Activated naive CD4-positive, alpha-beta T cell treated with anti-CD3 and anti-CD28 coated beads, Interleukin-2, amount 10 ng/mL, durations not matched to agents 7 days and 5 days (primary cell): ENCODE measurements around the gene PUS10.
"Not testable (repeated sequence)": the region's sequence is repeated elsewhere in the genome, so short reads cannot be mapped to it uniquely, and the experiment has no call there.

Experiments used
- CTCF ChIA-PET: fragments of 350-600 bp; sonication (Branson Sonifier 250); formaldehyde crosslinking; loops from one replicate; lab custom pipeline; 2021; ENCODE audit warnings: antibody characterized with exemption; lab: Charles Lee
- DNase-seq: peaks from one replicate; pipeline ENCODE4 v3.0.0-alpha.2; 2020
- H3K27ac Mint-ChIP-seq: one replicate; pipeline ENCODE4 v1.8.0; 2021; ENCODE audit warnings: mild to moderate bottlenecking, moderate library complexity, mixed read lengths
- H3K27me3 Mint-ChIP-seq: one replicate; pipeline ENCODE4 v1.8.0; 2021; ENCODE audit warnings: mild to moderate bottlenecking, mixed read lengths
- H3K36me3 Mint-ChIP-seq: one replicate; pipeline ENCODE4 v1.8.0; 2021; ENCODE audit warnings: mixed read lengths
- H3K4me1 Mint-ChIP-seq: one replicate; pipeline ENCODE4 v1.8.0; 2021; ENCODE audit warnings: mixed read lengths
- H3K4me3 Mint-ChIP-seq: one replicate; pipeline ENCODE4 v1.8.0; 2021; ENCODE audit warnings: mild to moderate bottlenecking, moderate library complexity, mixed read lengths
- H3K9me3 Mint-ChIP-seq: one replicate; pipeline ENCODE4 v1.8.0; 2021; ENCODE audit warnings: mixed read lengths

PUS10 gene

GRCh38 chr2:60958361-60958760 lies 59.7 kb downstream of the PUS10 start:
- DNase-seq: no peak
- Mint-ChIP-seq H3K27me3 (no peaks in the 10 kb centered on the region), H3K4me1 (no peaks in the 10 kb centered on the region), H3K9me3 (no peaks in the 10 kb centered on the region), H3K36me3 (peaks cover 18% of the 10 kb centered on the region), H3K4me3 (no peak overlapping the region), H3K27ac (no peak overlapping the region)
- CTCF ChIA-PET: no interaction called here

GRCh38 chr2:60957643-60958042 lies 60.4 kb downstream of the PUS10 start:
- Mint-ChIP-seq H3K9me3 (no peaks in the 10 kb centered on the region), H3K36me3 (peaks cover 19% of the 10 kb centered on the region), H3K27ac (no peak overlapping the region), H3K27me3 (no peaks in the 10 kb centered on the region), H3K4me3 (no peak overlapping the region), H3K4me1 (no peaks in the 10 kb centered on the region)
- no peak for DNase-seq
- CTCF ChIA-PET: no interaction called here

GRCh38 chr2:60957224-60957623 lies 60.8 kb downstream of the PUS10 start:
- H3K27ac Mint-ChIP-seq: no peak overlapping the region

GRCh38 chr2:60954139-60954538 lies 63.9 kb downstream of the PUS10 start:
- DNase-seq: no peak
- CTCF ChIA-PET: no interaction called here
- Mint-ChIP-seq H3K27me3 (no peaks in the 10 kb centered on the region), H3K27ac (no peak overlapping the region), H3K4me1 (peaks cover 9% of the 10 kb centered on the region), H3K4me3 (no peak overlapping the region), H3K9me3 (no peaks in the 10 kb centered on the region), H3K36me3 (peaks cover 18% of the 10 kb centered on the region)

More at GRCh38 chr2:60957224-60957623, 60.8 kb downstream of the PUS10 start:
- DNase-seq: no peak
- Mint-ChIP-seq H3K4me1 (no peaks in the 10 kb centered on the region), H3K36me3 (peaks cover 19% of the 10 kb centered on the region), H3K27me3 (no peaks in the 10 kb centered on the region), H3K9me3 (no peaks in the 10 kb centered on the region), H3K4me3 (no peak overlapping the region)
- CTCF ChIA-PET: no interaction called here

GRCh38 chr2:60948926-60949579 lies 69.0 kb downstream of the PUS10 start:
- peaks cover 25% of the 10 kb centered on the region for H3K36me3 Mint-ChIP-seq
- CTCF ChIA-PET: no interaction called here
- no peaks in the 10 kb centered on the region for H3K27me3 Mint-ChIP-seq
- H3K4me3 Mint-ChIP-seq: no peak overlapping the region
- no peak overlapping the region for H3K27ac Mint-ChIP-seq
- peaks cover 22% of the 10 kb centered on the region for H3K4me1 Mint-ChIP-seq
- no peaks in the 10 kb centered on the region for H3K9me3 Mint-ChIP-seq
- no peak for DNase-seq

GRCh38 chr2:60948161-60948560 lies 69.9 kb downstream of the PUS10 start:
- no peak for DNase-seq
- Mint-ChIP-seq H3K36me3 (peaks cover 21% of the 10 kb centered on the region), H3K9me3 (no peaks in the 10 kb centered on the region), H3K27me3 (no peaks in the 10 kb centered on the region), H3K4me1 (peaks cover 22% of the 10 kb centered on the region), H3K27ac (no peak overlapping the region), H3K4me3 (no peak overlapping the region)
- CTCF ChIA-PET: interaction anchor here (0.6 kb wide), 1 partner anchor 186 kb away, joined by 4 read pairs; no protein-coding TSS in a partner anchor

- H3K36me3 Mint-ChIP-seq: peaks cover 20% of the 10 kb centered on the region
- DNase-seq: no peak
- H3K9me3 Mint-ChIP-seq: no peaks in the 10 kb centered on the region
- no peak overlapping the region for H3K4me3 Mint-ChIP-seq
- H3K4me1 Mint-ChIP-seq: peaks cover 22% of the 10 kb centered on the region
- no peaks in the 10 kb centered on the region for H3K27me3 Mint-ChIP-seq
- no peak overlapping the region for H3K27ac Mint-ChIP-seq
- CTCF ChIA-PET: no interaction called here
These were observed 71.0 kb downstream of the PUS10 start for GRCh38 chr2:60947056-60947455.

- H3K27me3 Mint-ChIP-seq: no peaks in the 10 kb centered on the region
- DNase-seq: no peak
- H3K36me3 Mint-ChIP-seq: peaks cover 19% of the 10 kb centered on the region
- H3K4me1 Mint-ChIP-seq: peaks cover 22% of the 10 kb centered on the region
- no peak overlapping the region for H3K4me3 Mint-ChIP-seq
- CTCF ChIA-PET: interaction anchor here (1.0 kb wide), 1 partner anchor 124 kb away, joined by 3 read pairs; no protein-coding TSS in a partner anchor
- no peaks in the 10 kb centered on the region for H3K9me3 Mint-ChIP-seq
- H3K27ac Mint-ChIP-seq: no peak overlapping the region
These were observed 72.7 kb downstream of the PUS10 start for GRCh38 chr2:60945341-60945740.

GRCh38 chr2:60939622-60940021 lies 78.4 kb downstream of the PUS10 start:
- Mint-ChIP-seq H3K4me1 (peaks cover 13% of the 10 kb centered on the region), H3K27me3 (no peaks in the 10 kb centered on the region), H3K9me3 (no peaks in the 10 kb centered on the region), H3K4me3 (no peak overlapping the region), H3K36me3 (peaks cover 41% of the 10 kb centered on the region), H3K27ac (no peak overlapping the region)
- DNase-seq: no peak
- CTCF ChIA-PET: interaction anchor here (0.9 kb wide), 1 partner anchor 17 kb away, joined by 3 read pairs; no protein-coding TSS in a partner anchor

GRCh38 chr2:60938301-60938700 lies 79.8 kb downstream of the PUS10 start:
- Mint-ChIP-seq H3K27ac (no peak overlapping the region), H3K36me3 (peaks cover 33% of the 10 kb centered on the region), H3K4me3 (no peak overlapping the region), H3K9me3 (no peaks in the 10 kb centered on the region), H3K27me3 (no peaks in the 10 kb centered on the region), H3K4me1 (peaks cover 13% of the 10 kb centered on the region)
- no peak for DNase-seq
- CTCF ChIA-PET: no interaction called here

GRCh38 chr2:60936757-60937156 lies 81.3 kb downstream of the PUS10 start:
- no peak overlapping the region for H3K4me3 Mint-ChIP-seq
- H3K9me3 Mint-ChIP-seq: no peaks in the 10 kb centered on the region
- CTCF ChIA-PET: no interaction called here
- H3K36me3 Mint-ChIP-seq: peaks cover 42% of the 10 kb centered on the region
- peaks cover 13% of the 10 kb centered on the region for H3K4me1 Mint-ChIP-seq
- DNase-seq: no peak
- no peaks in the 10 kb centered on the region for H3K27me3 Mint-ChIP-seq
- H3K27ac Mint-ChIP-seq: no peak overlapping the region

- peaks cover 8% of the 10 kb centered on the region for H3K4me1 Mint-ChIP-seq
- H3K9me3 Mint-ChIP-seq: no peaks in the 10 kb centered on the region
- no peak for DNase-seq
- H3K36me3 Mint-ChIP-seq: peaks cover 39% of the 10 kb centered on the region
- H3K27me3 Mint-ChIP-seq: no peaks in the 10 kb centered on the region
- H3K4me3 Mint-ChIP-seq: no peak overlapping the region
- H3K27ac Mint-ChIP-seq: no peak overlapping the region
- CTCF ChIA-PET: no interaction called here
These were observed 83.8 kb downstream of the PUS10 start for GRCh38 chr2:60934165-60934722.

GRCh38 chr2:60932954-60933353 lies 85.1 kb downstream of the PUS10 start:
- Mint-ChIP-seq H3K27ac (no peak overlapping the region), H3K4me1 (peaks cover 7% of the 10 kb centered on the region), H3K36me3 (peaks cover 31% of the 10 kb centered on the region), H3K4me3 (no peak overlapping the region), H3K9me3 (no peaks in the 10 kb centered on the region), H3K27me3 (no peaks in the 10 kb centered on the region)
- CTCF ChIA-PET: no interaction called here
- DNase-seq: no peak

GRCh38 chr2:60932061-60932460 lies 86.0 kb downstream of the PUS10 start:
- H3K4me3 Mint-ChIP-seq, H3K9me3 Mint-ChIP-seq, DNase-seq, H3K27ac Mint-ChIP-seq, H3K4me1 Mint-ChIP-seq, H3K27me3 Mint-ChIP-seq: not testable (repeated sequence)
- CTCF ChIA-PET: interaction anchor here (1.0 kb wide), 1 partner anchor 36 kb away, joined by 3 read pairs; no protein-coding TSS in a partner anchor
- peaks cover 34% of the 10 kb centered on the region for H3K36me3 Mint-ChIP-seq
